Mesendoderm (in vitro differentiated cells): Measurements from ENCODE around the gene C1orf210.

Experiments used
- DNase-seq: peaks from one replicate; pipeline ENCODE4 v3.0.0; 2013
- H2AK5ac ChIP-seq: 2 replicates; pipeline ENCODE4 v1.6.1; 2013; ENCODE audit warnings: low read length, inconsistent platforms
- H2BK120ac ChIP-seq: 2 replicates; pipeline ENCODE4 v1.6.1; 2013; ENCODE audit warnings: low read depth, mild to moderate bottlenecking, low read length, moderate library complexity, mixed read lengths
- H2BK15ac ChIP-seq: replicated peaks from 2 replicates; pipeline ENCODE4 v1.6.1; 2013; ENCODE audit warnings: low read depth, mild to moderate bottlenecking, moderate library complexity
- H2BK5ac ChIP-seq: 2 replicates; pipeline ENCODE4 v1.6.1; 2013; ENCODE audit warnings: low read length, inconsistent platforms
- H3K18ac ChIP-seq: 2 replicates; pipeline ENCODE4 v1.6.1; 2013; ENCODE audit warnings: mild to moderate bottlenecking, low read length, mixed read lengths
- H3K23ac ChIP-seq: one replicate; pipeline ENCODE4 v1.6.1; 2013; ENCODE audit warnings: low read length
- H3K27ac ChIP-seq: 2 replicates; pipeline ENCODE4 v1.5.1; 2013; ENCODE audit warnings: low read depth, mild to moderate bottlenecking, inconsistent platforms, low read length, moderate library complexity
- H3K27me3 ChIP-seq: 2 replicates; pipeline ENCODE4 v1.6.1; 2013; ENCODE audit warnings: low read length, control low read depth, mild to moderate bottlenecking, inconsistent platforms; ENCODE audit not compliant: insufficient read depth, poor library complexity
- H3K36me3 ChIP-seq: 2 replicates; pipeline ENCODE4 v1.6.1; 2013; ENCODE audit warnings: low read length, inconsistent platforms; ENCODE audit not compliant: control insufficient read depth, insufficient read depth
- H3K4ac ChIP-seq: one replicate; pipeline ENCODE4 v1.6.1; 2013; ENCODE audit warnings: low read depth, mild to moderate bottlenecking, low read length, moderate library complexity
- H3K4me1 ChIP-seq: 2 replicates; pipeline ENCODE4 v1.6.1; 2013; ENCODE audit warnings: low read depth, low read length, inconsistent platforms; ENCODE audit not compliant: control insufficient read depth
- H3K4me2 ChIP-seq: 2 replicates; pipeline ENCODE4 v1.6.1; 2013; ENCODE audit warnings: low read length
- H3K4me3 ChIP-seq: 2 replicates; pipeline ENCODE4 v1.5.1; 2013; ENCODE audit warnings: mild to moderate bottlenecking, low read length
- H3K56ac ChIP-seq: one replicate; pipeline ENCODE4 v1.6.1; 2013; ENCODE audit warnings: low read length
- H3K79me1 ChIP-seq: 2 replicates; pipeline ENCODE4 v1.6.1; 2013; ENCODE audit warnings: low read length, inconsistent platforms
- H3K79me2 ChIP-seq: 2 replicates; pipeline ENCODE4 v1.6.1; 2013; ENCODE audit warnings: mild to moderate bottlenecking, low read length; ENCODE audit not compliant: control insufficient read depth, insufficient read depth
- H3K9ac ChIP-seq: 2 replicates; pipeline ENCODE4 v1.6.1; 2013; ENCODE audit warnings: low read length, inconsistent platforms
- H4K5ac ChIP-seq: one replicate; pipeline ENCODE4 v1.6.1; 2013; ENCODE audit warnings: low read length
- H4K8ac ChIP-seq: one replicate; pipeline ENCODE4 v1.6.1; 2013; ENCODE audit warnings: low read depth, mild to moderate bottlenecking, control low read depth, low read length, moderate library complexity
- WGBS: extraction: QIAGEN DNeasy Blood & Tissue Kit; methylation state at CpG from one replicate; pipeline ENCODE4 v1.1.7; 2013; ENCODE audit warnings: low lambda C conversion rate, missing lambda C conversion rate; ENCODE audit not compliant: insufficient coverage; ENCODE audit errors: extremely low coverage; 5-methylcytosine and 5-hydroxymethylcytosine counted together

The C1orf210 gene

GRCh38 chr1:43305461-43305860, 20.1 kb upstream of the C1orf210 start:
- no peak overlapping the region for H2BK5ac ChIP-seq
- no peak overlapping the region for H2BK15ac ChIP-seq
- no peaks in the 10 kb centered on the region for H3K27me3 ChIP-seq
- H3K4me2 ChIP-seq: no peak overlapping the region
- DNase-seq: no peak
- no peak overlapping the region for H4K8ac ChIP-seq
- no peak overlapping the region for H3K9ac ChIP-seq
- H2AK5ac ChIP-seq: no peak overlapping the region
- no peak overlapping the region for H4K5ac ChIP-seq
- H3K79me2 ChIP-seq: no peaks in the 10 kb centered on the region
- no peak overlapping the region for H3K4me3 ChIP-seq
- no peaks in the 10 kb centered on the region for H3K36me3 ChIP-seq
- H3K23ac ChIP-seq: no peak overlapping the region
- no peaks in the 10 kb centered on the region for H3K79me1 ChIP-seq
- H2BK120ac ChIP-seq: no peak overlapping the region
- H3K4me1 ChIP-seq: no peaks in the 10 kb centered on the region
- no peak overlapping the region for H3K18ac ChIP-seq
- no CpG with 5 or more reads among the region's 3 CpGs for WGBS
- H3K27ac ChIP-seq: no peak overlapping the region
- H3K56ac ChIP-seq: no peak overlapping the region
- no peak overlapping the region for H3K4ac ChIP-seq

GRCh38 chr1:43304771-43305300, 19.5 kb upstream of the C1orf210 start:
- no peak overlapping the region for H2BK15ac ChIP-seq
- H3K4me2 ChIP-seq: no peak overlapping the region
- H3K79me1 ChIP-seq: no peaks in the 10 kb centered on the region
- no peaks in the 10 kb centered on the region for H3K27me3 ChIP-seq
- H3K36me3 ChIP-seq: no peaks in the 10 kb centered on the region
- H3K27ac ChIP-seq: no peak overlapping the region
- H3K4me1 ChIP-seq: no peaks in the 10 kb centered on the region
- no peak overlapping the region for H4K8ac ChIP-seq
- no peak overlapping the region for H2BK5ac ChIP-seq
- no peak overlapping the region for H3K9ac ChIP-seq
- no peak overlapping the region for H2AK5ac ChIP-seq
- no peak overlapping the region for H3K18ac ChIP-seq
- H3K23ac ChIP-seq: no peak overlapping the region
- no peak overlapping the region for H3K4me3 ChIP-seq
- H3K56ac ChIP-seq: no peak overlapping the region
- no CpG with 5 or more reads among the region's 46 CpGs for WGBS
- no peak for DNase-seq
- no peak overlapping the region for H4K5ac ChIP-seq
- no peaks in the 10 kb centered on the region for H3K79me2 ChIP-seq
- no peak overlapping the region for H3K4ac ChIP-seq
- no peak overlapping the region for H2BK120ac ChIP-seq

DNA sequence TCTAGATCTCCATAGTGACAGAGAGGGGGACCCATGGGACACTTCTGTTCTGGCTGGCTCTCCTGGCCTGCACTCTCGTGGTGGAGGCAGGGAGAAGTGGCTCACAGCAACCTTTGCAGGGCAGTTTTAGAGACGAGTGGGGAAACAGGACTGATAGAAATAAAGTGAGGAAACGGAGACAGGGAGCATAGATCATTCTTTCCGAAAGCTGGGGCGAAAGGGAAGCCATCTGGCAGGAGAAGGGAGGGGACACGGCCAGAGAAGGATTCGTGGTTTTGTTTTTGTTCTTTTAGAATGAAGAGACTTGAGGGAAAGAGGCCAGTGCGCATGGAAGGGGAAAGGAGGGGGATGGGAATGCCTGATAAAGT, 18.9 kb upstream of the C1orf210 start:
- Histone ChIP-seq H3K36me3 (no peaks in the 10 kb centered on the region), H2BK120ac (no peak overlapping the region), H3K9ac (no peak overlapping the region), H3K27ac (no peak overlapping the region), H3K4me3 (no peak overlapping the region), H3K79me2 (no peaks in the 10 kb centered on the region), H3K23ac (no peak overlapping the region), H3K18ac (no peak overlapping the region), H2AK5ac (no peak overlapping the region), H3K79me1 (no peaks in the 10 kb centered on the region), H4K8ac (no peak overlapping the region), H3K4me2 (no peak overlapping the region), H3K27me3 (no peaks in the 10 kb centered on the region), H3K4ac (no peak overlapping the region), H2BK15ac (no peak overlapping the region), H4K5ac (no peak overlapping the region), H3K56ac (no peak overlapping the region), H2BK5ac (no peak overlapping the region), H3K4me1 (no peaks in the 10 kb centered on the region)
- no CpG with 5 or more reads among the region's 8 CpGs for WGBS
- no peak for DNase-seq

- Histone ChIP-seq H3K79me2 (no peaks in the 10 kb centered on the region), H3K4me2 (no peak overlapping the region), H4K5ac (no peak overlapping the region), H3K9ac (no peak overlapping the region), H2AK5ac (no peak overlapping the region), H3K27me3 (no peaks in the 10 kb centered on the region), H3K27ac (no peak overlapping the region), H3K36me3 (no peaks in the 10 kb centered on the region), H3K18ac (no peak overlapping the region), H3K23ac (no peak overlapping the region), H3K79me1 (no peaks in the 10 kb centered on the region), H3K4me3 (no peak overlapping the region), H4K8ac (no peak overlapping the region), H2BK15ac (no peak overlapping the region), H2BK120ac (no peak overlapping the region), H3K56ac (no peak overlapping the region), H2BK5ac (no peak overlapping the region), H3K4ac (no peak overlapping the region), H3K4me1 (no peaks in the 10 kb centered on the region)
- DNase-seq: no peak
- WGBS: no CpG with 5 or more reads among the region's 8 CpGs
Observed at GRCh38 chr1:43303471-43304313, 18.3 kb upstream of the C1orf210 start.

DNA sequence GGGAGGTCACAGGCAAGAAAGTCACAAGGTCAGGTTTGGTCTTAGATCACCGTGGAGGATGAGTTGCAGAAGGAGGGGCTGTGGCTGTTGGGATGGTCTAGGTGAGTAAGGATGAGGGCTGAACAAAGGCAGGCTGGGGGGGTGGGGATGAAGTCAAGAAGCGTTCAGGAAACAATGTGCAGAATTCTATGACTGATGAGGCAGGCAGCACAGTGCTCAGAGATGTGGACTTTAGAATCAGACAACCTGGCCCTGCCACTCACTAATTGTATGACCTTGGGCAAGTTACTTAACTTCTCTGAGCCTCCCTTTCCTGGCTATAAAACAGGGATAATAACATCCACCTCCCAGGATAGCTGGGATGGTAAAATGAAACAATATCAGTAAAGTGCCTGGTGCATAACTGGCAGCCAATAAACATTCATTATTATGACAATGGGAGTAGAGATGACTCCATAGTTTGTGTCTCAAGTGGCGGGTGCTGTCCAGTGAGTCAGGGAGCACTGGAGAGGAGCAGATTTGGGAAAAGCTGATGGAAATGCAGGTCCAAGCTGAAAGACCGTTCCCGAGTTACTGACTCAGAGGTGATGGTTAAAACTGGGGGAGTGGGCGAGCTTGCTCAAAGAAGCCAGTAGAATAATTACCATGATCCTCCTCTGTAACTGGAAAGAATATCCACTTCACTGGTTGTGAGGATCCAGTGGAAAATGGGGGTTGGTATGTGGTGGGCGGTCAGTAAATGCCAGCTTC, 17.5 kb upstream of the C1orf210 start:
- Histone ChIP-seq H3K4me1 (no peaks in the 10 kb centered on the region), H3K4ac (no peak overlapping the region), H3K18ac (no peak overlapping the region), H4K5ac (no peak overlapping the region), H2BK15ac (no peak overlapping the region), H3K4me2 (no peak overlapping the region), H3K27ac (no peak overlapping the region), H3K23ac (no peak overlapping the region), H3K79me2 (no peaks in the 10 kb centered on the region), H2BK5ac (no peak overlapping the region), H3K79me1 (no peaks in the 10 kb centered on the region), H2BK120ac (no peak overlapping the region), H3K4me3 (no peak overlapping the region), H3K9ac (no peak overlapping the region), H3K27me3 (no peaks in the 10 kb centered on the region), H3K56ac (no peak overlapping the region), H3K36me3 (no peaks in the 10 kb centered on the region), H2AK5ac (no peak overlapping the region), H4K8ac (no peak overlapping the region)
- WGBS: no CpG with 5 or more reads among the region's 7 CpGs
- no peak for DNase-seq
